K562 (cell line): Measurements from ENCODE around the gene NDUFA13. TPM values are rescaled to one million over a fixed set of nuclear protein-coding genes. Genes with fewer than 3 reads are reported as not detected.

Experiments used
- CBX1 ChIP-seq: sonication (generic); IDR thresholded peaks from 2 replicates; pipeline ENCODE4 v1.6.1; 2016; ENCODE audit warnings: antibody characterized with exemption, low read depth, mild to moderate bottlenecking
- CREBBP ChIP-seq: IDR thresholded peaks from one replicate; pipeline ENCODE4 v1.6.1; 2012; ENCODE audit warnings: low read depth, mild to moderate bottlenecking, control low read depth, inconsistent platforms, low read length
- E2F6 ChIP-seq, 2 experiments: IDR thresholded peaks; 2 replicates each; pipeline ENCODE4 v1.6.1; 2011; ENCODE audit warnings: borderline replicate concordance in 1 of 2, control low read depth in 1 of 2, low read depth in 1 of 2, low read length in 1 of 2, mild to moderate bottlenecking in 1 of 2, mixed read lengths in 1 of 2, moderate library complexity in 1 of 2; ENCODE audit not compliant: insufficient read depth in 1 of 2, insufficient read length in 1 of 2, poor library complexity in 1 of 2, severe bottlenecking in 1 of 2; ENCODE audit errors: extremely low read depth in 1 of 2
- ELF2 ChIP-seq: fragments of 250-450 bp; sonication (Bioruptor Pico); IDR thresholded peaks from 2 replicates; pipeline ENCODE4 v1.5.0; 2021; ENCODE audit warnings: mild to moderate bottlenecking
- HMGXB4 ChIP-seq: sonication (generic); formaldehyde crosslinking; IDR thresholded peaks from 2 replicates; pipeline ENCODE4 v1.8.1; 2023; ENCODE audit warnings: mild to moderate bottlenecking, missing genetic modification reagents
- MGA ChIP-seq: fragments of 450-650 bp; IDR thresholded peaks from 2 replicates; pipeline ENCODE4 v1.6.1; 2016; ENCODE audit warnings: mild to moderate bottlenecking, moderate library complexity
- RBFOX2 ChIP-seq: fragments of 200-400 bp; formaldehyde crosslinking; IDR thresholded peaks from 2 replicates; pipeline ENCODE4 v1.6.1; 2017; ENCODE audit warnings: low read depth, mild to moderate bottlenecking, low read length, moderate library complexity
- RFX7 ChIP-seq: fragments of 250-450 bp; sonication (Bioruptor Pico); IDR thresholded peaks from 2 replicates; pipeline ENCODE4 v1.5.1; 2021; ENCODE audit warnings: mild to moderate bottlenecking
- U2AF2 ChIP-seq: fragments of 200-400 bp; formaldehyde crosslinking; optimal IDR thresholded peaks from 2 replicates; pipeline ENCODE3; 2017; ENCODE audit warnings: low read depth, mild to moderate bottlenecking, low read length
- USF1 ChIP-seq: sonication (generic); formaldehyde crosslinking; IDR thresholded peaks from 2 replicates; pipeline ENCODE4 v1.9.0; 2022; ENCODE audit warnings: mild to moderate bottlenecking, missing genetic modification reagents
- polyA plus RNA-seq, 8 experiments: library from polyadenylated mRNA; depleted of rRNA in 4 of 8; stranded (reverse) in 5 of 8; unstranded in 3 of 8; fragments of >200 nt; fragmentation: Nextera tagmentation in 2 of 8; fragmentation: Illumina TruSeq in 1 of 8; extraction: Ambion mirVana in 2 of 8; extraction: Trizol in 1 of 8; gene quantifications; 2 replicates each; pipeline versions ENCODE4 v1.2.1 to v1.2.3, GENCODE V29; 2011 to 2014; ENCODE audit warnings: inconsistent platforms in 1 of 8, missing spikeins in 1 of 8
- total RNA-seq, 7 experiments: library from RNA; depleted of rRNA in 6 of 7; stranded (reverse); fragments of >200 nt in 6 of 7; fragmentation: Illumina TruSeq in 2 of 7; extraction: Trizol in 2 of 7; gene quantifications; 2 replicates each; pipeline versions ENCODE4 v1.2.1 to v1.2.3, GENCODE V29; 2011 to 2021; ENCODE audit warnings: low replicate concordance in 1 of 7

NDUFA13 gene
- total and polyA plus RNA-seq, 9 of the 15 experiments (the other 6 are each of a cell fraction or from before 2014, with no cell fraction given) = 146 to 596 (median 429) TPM

GRCh38 chr19:19540064-19540714, 24.2 kb downstream of the NDUFA13 start (continued):
- TF ChIP-seq E2F6 (IDR thresholded peaks at IDR 0.05; ENCODE audit: borderline replicate concordance in 1 of 2, extremely low read depth in 1 of 2, insufficient read depth in 1 of 2, insufficient read length in 1 of 2, low read depth in 1 of 2, low read length in 1 of 2, poor library complexity in 1 of 2, severe bottlenecking in 1 of 2) (peak; percentile 96 to 98), CBX1 (peak; percentile 66), RBFOX2 (peak; percentile 55), CREBBP (no peak), U2AF2 (no peak), USF1 (peak; percentile 47; the same call in 1 of the 2 replicates), RFX7 (CRISPR knock-in tag) (no peak), MGA (peak; percentile 86), ELF2 (CRISPR knock-in tag) (no peak), HMGXB4 (no peak)
